ENCODE data around the gene ERBIN. TPM values are rescaled to one million over a fixed set of nuclear protein-coding genes. Genes with fewer than 3 reads are reported as not detected.

The ERBIN gene
- total and polyA plus RNA-seq, 9 of the 15 experiments (the other 6 are each of a cell fraction or from before 2014, with no cell fraction given) = 11.9 to 72.8 (median 41.7) TPM

DNA sequence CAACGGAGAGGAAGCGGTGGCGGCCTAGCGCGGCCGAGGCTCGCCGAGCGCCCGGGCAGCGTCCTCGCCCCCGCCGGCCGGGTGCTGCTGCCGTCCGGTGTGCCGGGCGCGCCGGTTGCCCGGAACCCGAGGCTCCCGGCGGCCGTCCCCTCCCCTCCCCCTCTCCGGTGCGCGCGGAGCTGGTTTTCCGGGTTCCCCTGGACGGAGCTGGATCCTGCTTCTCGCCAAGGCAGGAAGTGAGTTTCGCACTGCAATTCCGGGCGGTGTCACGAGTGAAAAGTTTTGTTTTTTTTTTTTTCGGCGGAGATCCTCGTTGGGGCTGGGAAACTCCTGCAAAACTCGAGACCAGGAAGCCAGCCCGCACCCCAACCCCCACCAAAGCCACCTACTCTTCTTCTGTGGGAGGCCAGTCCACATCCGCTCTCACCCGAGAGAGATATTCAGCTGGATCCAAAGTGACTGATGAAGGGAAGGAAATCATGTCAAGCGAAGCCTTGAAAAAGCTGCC lies at the start of gene ERBIN (continued):
- TF ChIP-seq, protein P1, sequence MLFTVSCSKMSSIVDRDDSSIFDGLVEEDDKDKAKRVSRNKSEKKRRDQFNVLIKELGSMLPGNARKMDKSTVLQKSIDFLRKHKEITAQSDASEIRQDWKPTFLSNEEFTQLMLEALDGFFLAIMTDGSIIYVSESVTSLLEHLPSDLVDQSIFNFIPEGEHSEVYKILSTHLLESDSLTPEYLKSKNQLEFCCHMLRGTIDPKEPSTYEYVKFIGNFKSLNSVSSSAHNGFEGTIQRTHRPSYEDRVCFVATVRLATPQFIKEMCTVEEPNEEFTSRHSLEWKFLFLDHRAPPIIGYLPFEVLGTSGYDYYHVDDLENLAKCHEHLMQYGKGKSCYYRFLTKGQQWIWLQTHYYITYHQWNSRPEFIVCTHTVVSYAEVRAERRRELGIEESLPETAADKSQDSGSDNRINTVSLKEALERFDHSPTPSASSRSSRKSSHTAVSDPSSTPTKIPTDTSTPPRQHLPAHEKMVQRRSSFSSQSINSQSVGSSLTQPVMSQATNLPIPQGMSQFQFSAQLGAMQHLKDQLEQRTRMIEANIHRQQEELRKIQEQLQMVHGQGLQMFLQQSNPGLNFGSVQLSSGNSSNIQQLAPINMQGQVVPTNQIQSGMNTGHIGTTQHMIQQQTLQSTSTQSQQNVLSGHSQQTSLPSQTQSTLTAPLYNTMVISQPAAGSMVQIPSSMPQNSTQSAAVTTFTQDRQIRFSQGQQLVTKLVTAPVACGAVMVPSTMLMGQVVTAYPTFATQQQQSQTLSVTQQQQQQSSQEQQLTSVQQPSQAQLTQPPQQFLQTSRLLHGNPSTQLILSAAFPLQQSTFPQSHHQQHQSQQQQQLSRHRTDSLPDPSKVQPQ (CRISPR knock-in tag; IDR thresholded peaks at IDR 0.05; ENCODE audit: borderline replicate concordance) = no peak
- TF ChIP-seq CREB1 (IDR thresholded peaks at IDR 0.05) = no peak
- no peak for TF ChIP-seq CREB1 (CRISPR knock-in tag; IDR thresholded peaks at IDR 0.05)
- no peak for TF ChIP-seq CBX2 (IDR thresholded peaks at IDR 0.05; ENCODE audit: insufficient read depth, low read length, poor library complexity, severe bottlenecking)
- 0 out of 2 replicates have a peak, but pooled peaks have one; percentile 8 for TF ChIP-seq ZNF407 (IDR thresholded peaks at IDR 0.05; ENCODE audit: low read depth)
- no peak for TF ChIP-seq ZNF609 (CRISPR knock-in tag; IDR thresholded peaks at IDR 0.05; ENCODE audit: borderline replicate concordance)
- peak; percentile 89 for TF ChIP-seq RBBP5 (IDR thresholded peaks at IDR 0.05; ENCODE audit: borderline replicate concordance, insufficient read depth, low read length, poor library complexity, severe bottlenecking)
- 0 out of 2 replicates have a peak, but pooled peaks have one; percentile 49 for TF ChIP-seq ZNF766 (CRISPR knock-in tag; conservative IDR thresholded peaks at IDR 0.05)
- no peak; the same call in 1 of the 2 replicates for TF ChIP-seq MTA3 (IDR thresholded peaks at IDR 0.05; ENCODE audit: borderline replicate concordance)
- peak; percentile 30 for TF ChIP-seq TBP (optimal IDR thresholded peaks at IDR 0.05; ENCODE audit: low read depth, low read length)
- no peak for TF ChIP-seq TAF15 (IDR thresholded peaks at IDR 0.05; ENCODE audit: low read depth, low read length)

Data from K562 (cell line).